SKM-1 treated with dmso at 0.1 percent for 144 hours (cell line): ENCODE results near the gene VAC14.
"Not testable (repeated sequence)": the region's sequence is repeated elsewhere in the genome, so short reads cannot be mapped to it uniquely, and the experiment has no call there.

Source experiments
- DNase-seq: peaks from one replicate; lab custom pipeline; 2025; ENCODE audit not compliant: unreplicated experiment; lab: John Stamatoyannopoulos, UW

The VAC14 gene

DNA sequence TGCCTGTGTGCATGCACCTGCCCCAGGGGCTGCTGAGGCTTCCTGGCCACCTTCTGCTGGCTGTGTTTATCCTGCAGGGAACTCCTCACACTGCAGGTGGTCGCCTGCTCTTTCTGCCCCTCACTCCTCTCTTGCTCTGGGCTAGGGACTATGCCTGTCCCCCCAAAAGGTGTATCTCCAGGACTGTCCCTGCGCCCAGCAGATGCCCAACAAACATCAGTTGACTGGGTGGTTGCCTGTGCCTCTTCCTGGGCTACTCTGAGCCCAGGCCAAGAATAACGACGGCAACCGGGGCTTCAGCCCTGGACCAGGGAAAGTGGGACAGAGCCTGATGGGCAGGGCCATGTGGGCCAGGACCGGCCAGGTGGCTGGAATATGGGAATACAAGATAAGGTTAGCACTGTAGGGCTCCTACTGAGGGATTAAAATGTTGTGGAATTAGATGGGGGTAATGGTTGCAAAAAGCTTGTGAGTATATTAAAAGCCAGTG lies 55.4 kb downstream of the VAC14 start:
- no peak for DNase-seq

DNA sequence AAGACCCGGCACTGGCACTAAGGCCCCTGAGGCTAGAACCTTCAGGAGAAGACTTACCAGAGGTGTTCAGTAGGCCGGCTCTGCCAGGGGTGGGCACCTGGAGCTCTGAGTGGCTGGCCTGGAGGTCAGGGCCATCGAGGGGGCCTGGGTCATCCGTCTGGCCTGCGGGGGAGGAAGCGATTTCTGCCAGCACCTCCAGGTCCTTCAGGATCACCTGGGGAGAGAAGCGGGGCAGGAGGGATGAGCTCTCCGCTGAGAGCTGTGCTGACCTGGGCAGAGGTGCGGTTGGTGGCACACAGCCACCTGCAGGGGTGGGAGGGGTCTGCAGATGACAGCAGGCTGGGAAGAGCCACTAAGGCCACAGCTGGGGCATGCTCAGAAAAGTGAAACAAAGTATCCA lies 56.6 kb downstream of the VAC14 start:
- no peak for DNase-seq

DNA sequence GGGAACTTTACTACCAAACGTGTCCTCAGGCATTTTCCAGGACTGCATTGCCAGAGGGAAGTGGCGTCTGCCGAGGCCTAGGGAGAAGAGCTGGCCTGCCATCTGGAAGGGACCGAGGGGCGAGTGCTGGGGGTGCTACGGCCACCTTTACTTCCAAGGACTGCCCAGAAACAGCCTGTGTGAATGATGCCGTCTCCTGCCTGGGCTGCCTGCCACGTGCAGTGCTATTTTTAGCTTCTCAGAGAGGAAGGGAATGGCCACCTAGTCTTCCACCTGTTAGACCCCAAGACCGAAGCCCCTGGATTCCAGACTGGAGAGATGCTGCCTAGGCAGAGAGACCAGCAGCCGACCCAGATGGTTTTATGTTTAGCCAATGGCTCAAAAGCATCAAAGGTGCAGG lies 57.2 kb downstream of the VAC14 start:
- no peak for DNase-seq

DNA sequence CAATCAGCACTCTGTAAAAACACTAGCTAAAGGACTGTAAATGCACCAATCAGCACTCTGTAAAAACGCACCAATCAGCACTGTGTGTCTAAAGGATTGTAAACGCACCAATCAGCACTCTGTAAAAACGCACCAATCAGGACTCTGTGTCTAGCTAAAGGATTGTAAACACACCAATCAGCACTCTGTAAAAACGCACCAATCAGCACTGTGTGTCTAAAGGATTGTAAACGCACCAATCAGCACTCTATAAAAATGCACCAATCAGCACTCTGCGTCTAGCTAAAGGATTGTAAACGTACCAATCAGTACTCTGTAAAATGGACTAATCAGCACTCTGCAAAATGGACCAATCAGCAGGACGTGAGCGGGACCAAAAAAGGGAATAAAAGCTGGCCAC lies 58.0 kb downstream of the VAC14 start:
- not testable (repeated sequence) for DNase-seq

DNA sequence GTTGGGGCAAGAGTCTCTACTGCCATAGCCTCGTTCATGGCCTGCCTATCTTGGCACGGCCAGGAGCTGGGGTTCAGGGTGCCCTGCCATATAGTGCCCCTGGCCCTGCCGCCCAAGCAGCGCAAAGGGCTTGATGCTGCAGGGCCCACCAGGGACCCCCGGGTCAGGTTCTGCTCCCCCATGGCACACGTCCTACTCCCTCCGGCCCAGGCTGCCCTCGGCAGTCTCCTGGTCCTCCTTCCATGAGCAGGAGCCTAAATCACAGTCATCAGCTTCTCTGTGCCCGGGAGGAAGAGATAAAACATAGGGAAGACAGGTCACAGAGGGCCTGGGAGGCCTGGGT lies 59.2 kb downstream of the VAC14 start:
- no peak for DNase-seq

DNA sequence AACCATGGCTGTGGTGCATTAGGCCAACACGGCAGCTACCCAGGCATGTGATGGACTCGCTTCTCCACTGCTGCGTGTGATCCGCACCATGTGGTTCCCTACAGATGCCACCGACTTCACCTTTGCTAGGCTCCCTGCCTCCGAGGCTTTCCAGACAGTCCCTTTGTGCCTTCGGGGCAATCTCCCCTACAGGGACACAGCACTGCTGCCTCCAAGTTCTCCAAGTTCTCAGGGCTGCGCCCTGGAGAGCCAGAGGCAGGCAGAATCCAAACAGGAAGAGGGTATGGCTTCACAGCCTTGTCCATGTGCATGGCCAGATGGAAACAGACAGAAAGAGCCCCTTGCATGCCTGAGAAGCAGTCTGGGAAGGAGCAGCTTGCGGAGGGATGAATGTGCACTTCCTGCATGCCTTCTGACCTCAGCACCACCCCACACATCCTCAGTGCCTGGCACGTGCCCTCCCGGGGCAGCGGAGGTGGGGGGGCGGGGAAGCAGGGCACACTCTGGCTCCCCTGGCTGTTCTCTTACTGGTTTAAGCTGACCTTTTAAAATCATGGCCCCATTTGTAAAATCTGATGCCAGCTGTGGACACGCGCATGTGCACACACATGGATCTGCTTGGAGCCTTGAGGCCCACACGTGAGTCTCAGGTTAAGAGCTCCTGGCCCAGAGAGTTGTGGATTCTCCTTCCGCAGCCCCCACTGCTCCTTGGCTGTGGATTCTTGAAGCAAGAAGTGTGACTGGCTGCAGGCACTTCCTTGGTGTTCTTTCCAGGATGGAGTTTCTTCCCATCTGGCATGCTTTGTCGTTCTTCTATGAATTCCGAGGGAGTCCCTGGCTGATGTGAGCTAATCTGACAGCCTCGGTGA lies 59.8 kb downstream of the VAC14 start:
- no peak for DNase-seq

DNA sequence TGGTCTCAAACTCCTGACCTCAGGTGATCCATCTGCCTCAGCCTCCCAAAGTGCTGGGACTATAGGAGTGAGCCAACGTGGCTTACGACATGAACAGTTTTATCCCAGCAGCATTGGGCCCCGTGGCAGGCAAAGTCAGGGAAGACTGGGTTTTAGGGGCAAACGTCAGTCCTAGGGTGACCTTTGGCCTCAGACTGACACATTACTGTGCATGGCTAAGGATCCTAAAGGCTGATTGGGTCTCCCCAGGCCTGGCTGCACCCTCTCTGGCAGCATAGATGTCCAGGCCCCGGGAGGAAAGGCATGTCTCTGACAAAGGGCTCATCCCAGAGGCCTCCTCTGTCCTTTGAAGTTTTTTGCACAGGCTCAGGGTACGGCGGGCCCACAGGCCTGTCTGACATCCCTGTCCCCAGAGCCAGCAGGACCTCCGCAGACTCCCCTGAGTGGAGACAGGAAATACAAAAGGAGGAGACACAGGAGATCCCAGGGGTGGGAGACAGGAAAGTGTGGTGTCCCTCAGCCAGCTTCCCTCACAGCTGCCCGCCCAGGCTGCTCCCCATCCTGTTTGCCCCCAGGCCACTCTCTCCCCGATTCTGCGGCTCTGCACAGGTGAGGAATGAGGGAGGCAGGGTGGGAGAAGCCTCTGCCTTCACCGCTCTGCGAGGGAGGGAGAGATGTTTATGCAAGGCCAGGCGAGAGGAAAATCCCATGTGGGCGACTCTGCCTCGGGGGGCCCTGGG lies 60.6 kb downstream of the VAC14 start:
- DNase-seq, result no peak

DNA sequence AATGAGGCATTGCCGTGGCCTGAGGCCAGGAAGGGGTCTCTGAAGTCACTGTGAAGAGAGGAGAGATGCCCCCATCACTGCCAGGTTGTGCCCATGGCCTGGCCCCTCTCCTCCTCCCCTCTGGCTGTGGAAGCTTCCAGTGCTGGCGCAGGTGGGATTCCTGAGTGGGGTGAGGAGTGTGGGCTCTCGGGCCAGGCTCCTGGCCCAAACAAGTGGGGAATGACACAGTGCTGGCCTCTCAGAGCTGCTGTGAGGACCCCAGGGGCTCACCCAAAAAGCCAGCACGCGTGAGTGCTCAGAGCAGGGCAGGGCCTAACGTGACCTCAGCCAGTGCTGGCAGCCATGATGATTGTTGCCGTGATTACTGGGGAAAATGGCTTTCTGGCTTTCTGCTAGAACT lies 61.6 kb downstream of the VAC14 start:
- no peak for DNase-seq

DNA sequence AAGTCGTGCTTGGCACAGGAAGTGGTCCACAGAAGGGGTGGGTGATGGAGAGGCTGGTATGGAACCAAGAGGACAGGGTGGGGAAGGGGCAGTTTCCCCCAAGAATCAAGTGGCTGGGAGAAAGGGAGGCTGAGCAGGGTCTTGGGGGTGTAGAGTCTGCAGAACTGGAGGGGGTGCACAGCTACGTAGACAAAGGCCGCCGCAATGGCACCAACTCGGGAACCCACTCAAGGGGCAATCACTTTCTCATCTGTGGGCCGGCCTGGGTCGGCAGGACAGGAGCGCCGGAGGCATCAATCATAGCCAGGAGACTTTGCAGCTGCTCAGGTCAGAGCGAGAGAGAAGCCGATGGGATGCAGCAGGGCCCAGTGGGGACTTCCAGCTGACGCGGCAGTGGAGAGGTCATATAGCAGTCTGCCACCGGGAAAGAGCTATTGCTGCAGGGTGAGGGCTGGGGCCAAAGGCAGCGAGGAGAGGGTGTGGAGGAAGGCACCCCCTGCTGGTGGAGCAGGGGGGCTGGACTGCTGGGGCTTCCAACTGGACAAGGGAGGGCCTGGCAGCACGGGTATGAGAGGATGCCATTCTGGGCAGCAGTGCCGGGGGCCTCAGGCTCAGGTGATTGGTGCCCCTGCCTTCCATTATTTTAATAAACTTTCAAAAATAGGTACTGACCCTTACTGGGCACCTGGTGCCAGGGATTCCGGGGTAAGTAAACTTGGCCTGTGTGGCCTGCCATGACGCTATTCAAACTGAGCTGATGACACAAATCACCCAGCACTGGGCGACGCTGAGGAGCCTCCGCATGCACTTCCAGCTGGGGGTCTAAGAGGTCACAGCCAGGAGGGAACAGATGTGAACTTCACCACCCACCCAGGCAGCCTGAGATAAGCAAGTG lies 62.6 kb downstream of the VAC14 start:
- peak; percentile 25 for DNase-seq

DNA sequence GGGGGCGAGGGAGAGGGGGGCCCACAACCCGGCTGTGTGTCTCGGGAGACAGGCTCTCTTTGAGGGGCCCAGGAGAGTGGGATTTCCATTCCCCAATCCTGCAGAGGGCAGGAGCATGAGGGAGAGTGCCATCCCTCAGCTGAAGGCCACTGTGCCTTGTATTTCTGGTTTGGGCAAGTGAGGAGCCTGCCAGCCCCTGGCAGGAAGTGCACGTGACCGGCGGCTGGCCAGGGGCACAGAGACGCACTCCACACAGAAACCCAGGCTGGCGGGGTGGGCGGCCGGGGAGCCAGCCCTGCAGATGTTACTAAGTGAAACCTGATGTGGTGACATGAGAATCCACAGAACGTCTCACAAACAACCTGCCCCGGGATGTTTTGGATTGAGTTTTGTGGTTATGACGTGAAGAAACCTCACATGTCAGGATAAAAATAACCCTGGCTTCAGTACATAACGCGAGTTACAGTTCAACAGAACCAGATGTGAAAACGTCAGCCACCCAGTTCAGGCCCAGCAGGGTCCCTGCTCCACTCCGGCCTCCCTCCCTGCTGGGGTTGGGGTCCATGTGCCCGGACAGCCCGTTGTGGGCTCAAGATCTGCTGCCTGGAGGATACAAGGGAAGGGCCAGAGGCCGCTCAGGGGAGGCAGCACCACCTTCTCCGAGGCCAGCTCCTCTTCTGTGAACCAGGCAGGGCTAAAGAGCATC lies 63.4 kb downstream of the VAC14 start:
- no peak for DNase-seq

DNA sequence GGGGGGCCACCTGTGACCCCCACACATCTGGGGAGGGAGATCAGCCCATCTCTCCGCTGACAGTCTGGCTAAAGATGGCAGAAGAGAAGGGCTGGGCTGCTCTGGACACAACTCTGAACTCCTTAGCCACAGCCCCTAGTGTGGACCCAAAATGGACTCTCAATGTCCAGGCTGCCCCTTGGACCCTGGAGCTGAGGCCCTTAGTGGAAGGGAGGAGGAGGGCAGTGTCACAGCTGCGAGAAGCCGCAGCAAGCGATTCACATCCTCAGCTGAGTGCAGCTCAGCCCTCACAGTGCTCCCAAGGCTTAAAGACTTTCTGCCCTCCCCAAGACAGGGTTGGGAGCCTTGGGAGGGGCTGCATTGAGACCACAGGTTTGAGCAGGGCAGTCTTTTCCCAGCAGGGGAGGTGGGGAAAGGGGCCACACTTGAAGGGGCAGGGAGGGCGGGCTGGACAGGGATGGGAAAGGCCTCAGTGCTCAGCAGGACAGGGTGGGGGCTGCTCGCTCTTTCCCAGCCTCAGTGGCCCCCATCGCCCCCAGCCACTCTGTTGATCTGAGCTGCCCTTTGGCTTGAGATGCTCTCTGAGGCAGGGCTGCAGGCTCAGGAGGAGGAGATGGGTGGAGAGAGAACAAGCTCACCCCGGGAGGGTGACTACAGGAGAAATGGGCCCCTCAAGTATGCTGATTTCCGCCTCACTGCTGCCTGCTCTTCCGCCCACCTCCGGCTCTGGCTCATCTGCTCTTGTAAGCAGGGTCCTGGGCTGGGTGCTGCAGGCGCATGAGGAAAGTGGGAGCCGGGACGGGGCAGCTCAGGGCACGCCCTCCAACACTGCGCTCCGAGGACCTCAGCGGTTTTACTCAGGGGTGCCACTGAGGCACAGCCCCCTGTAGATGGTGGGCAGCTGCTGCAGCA lies 64.2 kb downstream of the VAC14 start:
- DNase-seq, result no peak

DNA sequence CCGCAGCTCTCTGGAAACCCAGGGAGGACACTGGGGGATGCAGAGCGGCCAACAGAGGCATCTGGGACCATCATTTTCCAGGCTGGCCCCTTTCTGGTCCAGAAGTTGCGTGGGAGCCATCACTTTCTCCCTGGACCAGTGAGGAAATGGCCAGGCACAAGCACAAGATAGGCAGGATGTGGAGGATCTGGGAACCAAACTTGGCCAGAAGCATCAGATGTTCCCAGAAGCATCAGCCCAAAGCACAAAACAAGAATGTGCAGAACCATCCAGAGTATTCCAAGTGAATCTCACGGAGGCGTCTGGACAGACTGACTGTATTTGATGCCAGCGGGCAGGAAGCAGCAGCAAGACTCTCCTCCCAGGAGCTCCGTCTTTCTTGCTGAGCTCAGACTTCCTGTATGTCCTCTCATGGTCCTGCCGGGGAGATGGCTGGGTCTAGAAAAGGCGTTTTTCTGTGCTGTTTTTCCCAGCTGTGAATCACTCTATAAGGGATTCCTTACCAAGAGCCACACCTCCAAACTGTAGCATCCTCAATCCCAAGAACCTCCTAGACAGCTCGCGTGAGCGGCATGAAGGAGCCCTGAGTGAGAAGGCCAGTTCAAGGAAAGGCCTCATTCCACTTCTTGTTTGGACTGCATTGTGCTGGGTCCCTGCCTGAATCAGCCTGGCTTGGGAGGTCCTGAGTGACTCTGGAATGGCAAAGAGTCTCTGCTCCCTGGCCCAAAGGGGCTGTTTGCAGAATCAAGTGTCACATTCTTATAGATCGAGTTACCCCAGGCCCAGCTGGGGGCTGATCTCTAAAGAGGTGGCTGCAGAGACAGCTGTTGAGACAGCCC lies 65.6 kb downstream of the VAC14 start:
- DNase-seq, result no peak

DNA sequence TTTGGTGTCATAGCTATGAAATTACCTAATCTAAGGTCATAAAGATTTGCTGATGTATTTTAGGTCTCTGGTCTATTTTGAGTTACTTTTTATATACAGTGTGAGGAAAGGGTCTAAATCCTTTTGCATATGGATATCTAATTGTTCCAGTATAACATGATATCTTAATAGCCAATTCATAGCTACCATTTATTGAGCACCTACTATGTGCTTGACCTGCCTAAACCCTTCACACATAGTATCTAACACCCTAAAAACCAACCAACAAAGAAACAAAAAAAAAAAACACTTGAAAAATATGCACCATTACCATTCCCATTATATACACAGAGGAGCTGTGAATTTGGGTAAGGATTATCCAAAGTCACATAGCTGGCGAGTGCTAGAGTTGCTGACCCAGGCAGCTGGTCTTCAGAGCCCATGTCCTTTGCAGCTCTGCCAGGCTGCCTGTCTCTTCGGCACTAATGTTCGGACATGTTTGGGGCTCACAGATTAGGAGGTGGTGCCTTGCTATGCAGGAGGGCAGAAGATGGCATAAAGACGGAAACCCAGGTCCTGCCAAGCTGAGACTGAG lies 66.3 kb downstream of the VAC14 start:
- DNase-seq, result no peak

DNA sequence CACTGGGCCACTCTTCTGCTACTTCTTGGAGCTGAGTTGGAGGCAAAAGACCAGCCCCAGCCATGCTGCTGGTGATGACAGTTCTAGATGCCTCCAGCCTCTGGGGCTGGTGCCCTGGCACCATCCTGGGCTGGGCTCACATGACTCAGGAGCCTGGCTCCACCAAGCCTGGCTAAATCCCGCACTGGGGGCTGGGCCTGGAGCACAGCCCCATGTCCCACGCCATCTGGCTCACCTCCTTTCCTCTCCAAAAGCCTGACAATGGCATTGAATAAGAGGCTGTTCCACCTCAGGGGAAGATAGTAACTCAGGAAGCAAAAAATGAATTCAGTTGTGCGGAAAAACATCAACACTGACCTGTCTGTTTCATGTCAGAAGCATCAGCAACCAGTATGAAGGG lies 70.0 kb downstream of the VAC14 start:
- no peak for DNase-seq

DNA sequence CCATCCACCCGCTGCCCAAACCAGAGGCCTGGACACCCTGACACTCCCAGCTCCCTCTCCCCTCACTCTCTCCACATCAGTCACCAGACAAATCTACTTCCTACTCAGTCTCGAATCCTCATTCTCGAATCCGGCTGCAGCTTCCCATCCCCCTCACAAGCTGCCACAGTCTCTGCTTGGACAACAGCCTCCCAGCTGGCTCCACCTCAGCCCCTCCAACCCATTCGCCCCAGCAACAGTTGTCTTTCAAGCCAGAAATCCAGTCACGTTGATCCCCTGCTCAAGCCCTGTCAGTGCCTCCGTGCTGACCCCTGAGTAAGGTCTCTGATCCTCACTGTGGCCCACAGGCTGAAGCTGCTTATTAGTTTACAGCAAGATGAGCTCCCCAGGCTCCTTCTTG lies 70.9 kb downstream of the VAC14 start:
- DNase-seq, result no peak

DNA sequence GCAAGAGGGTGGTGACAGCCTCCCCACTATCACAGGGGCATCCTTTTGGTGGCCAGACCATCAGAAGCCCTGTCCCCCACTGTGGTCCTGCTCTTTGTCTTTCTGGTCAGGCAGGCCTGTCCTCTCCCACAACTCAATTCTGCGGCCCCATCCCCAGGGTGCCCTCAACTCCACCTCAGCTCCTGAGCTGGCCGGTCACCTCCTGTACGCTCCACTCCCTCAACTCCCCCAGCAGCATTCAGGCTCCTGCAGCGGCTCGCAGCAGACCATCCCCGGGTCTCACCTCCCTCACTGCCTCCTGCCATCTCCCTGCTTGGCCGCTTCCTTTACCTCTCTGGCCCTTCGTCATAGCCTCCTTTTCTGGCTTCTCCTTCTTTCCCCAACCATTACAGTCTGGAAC lies 71.7 kb downstream of the VAC14 start:
- no peak for DNase-seq

DNA sequence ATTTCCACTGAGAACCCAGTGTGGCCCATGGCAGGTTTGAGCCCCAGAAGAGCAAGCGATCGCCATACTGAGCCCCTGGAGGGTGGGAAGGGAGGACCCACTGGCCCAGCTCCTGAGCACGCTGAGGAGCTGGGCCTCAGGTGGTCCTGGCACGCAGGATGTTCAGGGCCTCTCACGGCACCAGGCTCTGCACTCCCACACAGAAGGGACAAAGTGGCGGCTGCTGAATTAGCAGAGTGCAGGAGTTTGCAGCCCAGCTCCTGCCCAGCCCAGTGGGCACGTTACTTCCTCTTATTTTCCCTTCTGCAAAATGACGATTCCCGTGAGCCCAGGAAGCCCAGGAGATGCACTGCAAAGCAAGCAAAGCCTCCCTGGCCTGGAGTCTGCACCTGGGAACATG lies 72.8 kb downstream of the VAC14 start:
- peak; percentile 4 for DNase-seq

DNA sequence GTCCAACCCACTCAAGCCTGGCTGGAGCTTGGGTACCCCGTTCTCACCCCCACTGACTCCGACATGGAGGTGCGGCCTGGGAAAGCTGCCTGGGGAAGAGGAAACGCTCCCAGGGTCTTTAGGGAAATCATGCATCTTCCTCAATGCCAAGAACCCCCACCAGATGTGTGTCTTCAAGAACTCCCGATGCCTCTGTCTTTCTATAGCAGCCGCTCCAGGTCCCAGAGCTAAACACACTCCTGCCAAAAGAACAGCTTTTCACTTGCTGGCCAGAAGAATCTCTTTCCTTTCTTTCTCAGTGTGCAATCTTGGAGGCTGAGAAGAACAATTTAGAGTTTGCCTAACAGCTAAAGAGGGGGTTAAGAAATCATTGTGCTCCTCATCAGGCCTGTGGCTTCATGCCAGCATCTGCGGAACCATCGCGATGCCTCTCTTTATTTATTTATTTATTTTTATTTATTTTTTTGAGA lies 74.0 kb downstream of the VAC14 start:
- no peak for DNase-seq
